H1 (cell line): ENCODE data around the gene TRMT10B. TPM values are rescaled to one million over a fixed set of nuclear protein-coding genes. Genes with fewer than 3 reads are reported as not detected.
"Not testable (repeated sequence)": the region's sequence is repeated elsewhere in the genome, so short reads cannot be mapped to it uniquely, and the experiment has no call there.

ENCODE experiments used
- CTCF ChIA-PET: fragments of 300-600 bp; sonication (Branson Sonifier 250); formaldehyde crosslinking; loops from one replicate; lab custom pipeline; 2021; ENCODE audit not compliant: partially characterized antibody; lab: Charles Lee
- POLR2A ChIA-PET: fragments of 300-600 bp; sonication (Branson Sonifier 250); formaldehyde crosslinking; loops from one replicate; lab custom pipeline; 2021; ENCODE audit warnings: inconsistent platforms; ENCODE audit not compliant: partially characterized antibody; lab: Charles Lee
- DNase-seq, 2 experiments: peaks; one replicate each; pipeline versions ENCODE4 v3.0.0 to v3.0.0-alpha.2; 2010 to 2022; ENCODE audit warnings: low spot score in 2 of 2, low read depth in 1 of 2, mixed read lengths in 1 of 2
- FAIRE-seq: peaks from 2 replicates; lab custom pipeline; 2011; peaks lifted over from hg19 to GRCh38; lab: Jason Lieb, UNC
- H2AFZ ChIP-seq: 2 replicates; pipeline ENCODE4 v1.8.1; 2012; ENCODE audit warnings: low read length, inconsistent platforms
- H2AK5ac ChIP-seq: 2 replicates; pipeline ENCODE4 v1.6.1; 2013; ENCODE audit warnings: low read depth, low read length
- H2BK120ac ChIP-seq: replicated peaks from 2 replicates; pipeline ENCODE3; 2013; ENCODE audit warnings: low read depth, low read length, inconsistent platforms
- H2BK12ac ChIP-seq: 2 replicates; pipeline ENCODE4 v1.6.1; 2013; ENCODE audit warnings: low read depth, low read length
- H2BK15ac ChIP-seq: 2 replicates; pipeline ENCODE4 v1.6.1; 2013; ENCODE audit warnings: low read length
- H2BK20ac ChIP-seq: 2 replicates; pipeline ENCODE4 v1.6.1; 2013; ENCODE audit warnings: low read length
- H2BK5ac ChIP-seq: 2 replicates; pipeline ENCODE4 v1.6.1; 2013; ENCODE audit warnings: low read depth, low read length
- H3K14ac ChIP-seq: 2 replicates; pipeline ENCODE4 v1.6.1; 2013; ENCODE audit warnings: inconsistent platforms; ENCODE audit not compliant: insufficient read length
- H3K18ac ChIP-seq: 2 replicates; pipeline ENCODE4 v1.6.1; 2013; ENCODE audit warnings: low read length; ENCODE audit errors: extremely low read depth
- H3K23ac ChIP-seq: 2 replicates; pipeline ENCODE4 v1.6.1; 2013; ENCODE audit warnings: inconsistent platforms; ENCODE audit not compliant: insufficient read length
- H3K23me2 ChIP-seq: 2 replicates; pipeline ENCODE4 v1.6.1; 2013; ENCODE audit warnings: low read depth, low read length
- H3K27ac ChIP-seq: 2 replicates; pipeline ENCODE4 v1.6.1; 2011; ENCODE audit warnings: low read depth, low read length, inconsistent platforms
- H3K27me3 ChIP-seq, 4 experiments: replicated peaks in 1 of 4; 1 replicate in 1 of 4; 2 replicates in 3 of 4; pipeline versions ENCODE4 v1.6.1 to v1.8.1; 2011 to 2013; ENCODE audit warnings: low read length in 3 of 4, mild to moderate bottlenecking in 3 of 4, inconsistent platforms in 2 of 4, mixed read lengths in 2 of 4, moderate library complexity in 1 of 4; ENCODE audit not compliant: control insufficient read depth in 3 of 4, insufficient read depth in 3 of 4; ENCODE audit errors: extremely low read depth in 1 of 4
- H3K36me3 ChIP-seq, 4 experiments: 2 replicates each; pipeline versions ENCODE4 v1.6.1 to v1.8.1; 2011 to 2013; ENCODE audit warnings: mild to moderate bottlenecking in 4 of 4, low read length in 3 of 4, moderate library complexity in 2 of 4, control low read depth in 1 of 4, inconsistent platforms in 1 of 4; ENCODE audit not compliant: insufficient read depth in 4 of 4, control insufficient read depth in 2 of 4
- H3K4ac ChIP-seq: replicated peaks from 2 replicates; pipeline ENCODE3; 2013; ENCODE audit warnings: low read length, low read depth, mixed read lengths, inconsistent platforms; ENCODE audit not compliant: insufficient read length
- H3K4me1 ChIP-seq, 4 experiments: replicated peaks in 1 of 4; 1 replicate in 1 of 4; 2 replicates in 3 of 4; pipeline versions ENCODE4 v1.6.1 to v1.8.1; 2011 to 2013; ENCODE audit warnings: low read length in 3 of 4, inconsistent platforms in 2 of 4, mixed read lengths in 1 of 4; ENCODE audit not compliant: insufficient read depth in 4 of 4, control insufficient read depth in 3 of 4
- H3K4me2 ChIP-seq, 2 experiments: 2 replicates each; pipeline versions ENCODE4 v1.6.1 to v1.8.1; 2011 to 2013; ENCODE audit warnings: low read depth in 2 of 2, low read length in 2 of 2, control low read depth in 1 of 2, inconsistent platforms in 1 of 2, mild to moderate bottlenecking in 1 of 2; ENCODE audit not compliant: insufficient read depth in 1 of 2
- H3K4me3 ChIP-seq, 4 experiments: fragments of 200-600, 300-600 bp in 1 of 4; sonication (generic), shearing (Covaris generic), sonication (Bioruptor Twin) in 1 of 4; 2 replicates each; pipeline versions ENCODE4 v1.5.1 to v1.8.1; 2011 to 2016; ENCODE audit warnings: low read length in 4 of 4, low read depth in 3 of 4, control low read depth in 2 of 4, inconsistent platforms in 2 of 4, mild to moderate bottlenecking in 2 of 4, mixed read lengths in 1 of 4, moderate library complexity in 1 of 4; ENCODE audit not compliant: insufficient read depth in 2 of 4; ENCODE audit errors: extremely low read depth in 1 of 4
- H3K56ac ChIP-seq: replicated peaks from 2 replicates; pipeline ENCODE3; 2013; ENCODE audit warnings: low read depth, mild to moderate bottlenecking, mixed read lengths, low read length, inconsistent platforms; ENCODE audit not compliant: insufficient read length
- H3K79me1 ChIP-seq: 2 replicates; pipeline ENCODE4 v1.6.1; 2013; ENCODE audit warnings: low read depth, low read length, control low read depth
- H3K79me2 ChIP-seq, 2 experiments: 2 replicates each; pipeline versions ENCODE4 v1.6.1 to v1.8.1; 2012 to 2013; ENCODE audit warnings: low read length in 2 of 2, mild to moderate bottlenecking in 2 of 2, inconsistent platforms in 1 of 2; ENCODE audit not compliant: insufficient read depth in 2 of 2, control insufficient read depth in 1 of 2
- H3K9ac ChIP-seq, 4 experiments: replicated peaks in 1 of 4; 1 replicate in 1 of 4; 2 replicates in 3 of 4; pipeline versions ENCODE4 v1.6.1 to v1.8.1; 2011 to 2013; ENCODE audit warnings: low read depth in 3 of 4, low read length in 3 of 4, control low read depth in 2 of 4, mild to moderate bottlenecking in 2 of 4, moderate library complexity in 2 of 4, inconsistent platforms in 1 of 4; ENCODE audit errors: extremely low read depth in 1 of 4
- H3K9me3 ChIP-seq, 2 experiments: 2 replicates each; pipeline versions ENCODE4 v1.6.1 to v1.8.1; 2012 to 2013; ENCODE audit warnings: mild to moderate bottlenecking in 2 of 2, moderate library complexity in 2 of 2, control low read depth in 1 of 2, inconsistent platforms in 1 of 2, low read depth in 1 of 2, low read length in 1 of 2, mixed read lengths in 1 of 2; ENCODE audit not compliant: insufficient read depth in 2 of 2
- H4K20me1 ChIP-seq, 2 experiments: replicated peaks in 1 of 2; 2 replicates each; pipeline versions ENCODE3 to v1.8.1; 2011 to 2013; ENCODE audit warnings: inconsistent platforms in 2 of 2, low read length in 2 of 2, mild to moderate bottlenecking in 1 of 2; ENCODE audit not compliant: insufficient read depth in 2 of 2, control insufficient read depth in 1 of 2
- H4K5ac ChIP-seq: 2 replicates; pipeline ENCODE4 v1.6.1; 2013; ENCODE audit warnings: low read length, low read depth, mixed read lengths, inconsistent platforms; ENCODE audit not compliant: insufficient read length
- H4K8ac ChIP-seq: 2 replicates; pipeline ENCODE4 v1.8.0; 2013; ENCODE audit warnings: mild to moderate bottlenecking, moderate library complexity, low read length, inconsistent platforms; ENCODE audit not compliant: insufficient read depth; ENCODE audit errors: extremely low read depth
- H4K91ac ChIP-seq: replicated peaks from 2 replicates; pipeline ENCODE3; 2013; ENCODE audit warnings: low read length, mixed read lengths, inconsistent platforms; ENCODE audit not compliant: insufficient read length
- WGBS, 2 experiments: shearing (Covaris generic) in 1 of 2; methylation state at CpG; one replicate each; pipeline versions ENCODE4 v1.1.6 to v1.1.7; 2013 to 2015; ENCODE audit warnings: low lambda C conversion rate in 2 of 2, mixed read lengths in 2 of 2, inconsistent platforms in 1 of 2, low coverage in 1 of 2, missing lambda C conversion rate in 1 of 2; ENCODE audit not compliant: insufficient replicate concordance in 2 of 2, insufficient coverage in 1 of 2, insufficient read length in 1 of 2; ENCODE audit errors: extremely low coverage in 1 of 2, missing lambda C conversion rate in 1 of 2; 5-methylcytosine and 5-hydroxymethylcytosine counted together
- polyA plus RNA-seq, 7 experiments: library from polyadenylated mRNA; depleted of rRNA in 3 of 7; stranded (reverse) in 5 of 7; unstranded in 2 of 7; fragments of >200 nt in 5 of 7; fragments of 200-250 nt in 2 of 7; gene quantifications; 1 replicate in 5 of 7; 2 replicates in 1 of 7; 4 replicates in 1 of 7; pipeline versions ENCODE4 v1.2.1 to v1.2.3, GENCODE V29; 2011 to 2013; ENCODE audit warnings: missing spikeins in 2 of 7, mixed read lengths in 2 of 7
- total RNA-seq: library from RNA; stranded (reverse); fragmentation: NEBNext Ultra II Directional; extraction: Animal tissue kit (Norgen Biotek cat#: 25700); gene quantifications from 2 replicates; pipeline ENCODE4 v1.2.1, GENCODE V29; 2021

The TRMT10B gene
- total and polyA plus RNA-seq, 2 of the 8 experiments (the other 6 are each of a cell fraction or from before 2014, with no cell fraction given): 2.4 to 4.5 TPM

GRCh38 chr9:37752112-37752511 is 1.5 kb upstream of the TRMT10B start:
- H2BK120ac ChIP-seq, H3K9ac ChIP-seq, H2AK5ac ChIP-seq, H3K9me3 ChIP-seq, H3K4me2 ChIP-seq, H2AFZ ChIP-seq, H3K79me2 ChIP-seq, H3K56ac ChIP-seq, H2BK15ac ChIP-seq, H2BK5ac ChIP-seq, H3K4me1 ChIP-seq, H3K4me3 ChIP-seq, H3K4ac ChIP-seq, H4K8ac ChIP-seq, H3K14ac ChIP-seq, H3K27me3 ChIP-seq, H3K79me1 ChIP-seq, H4K91ac ChIP-seq, H4K20me1 ChIP-seq, H3K23me2 ChIP-seq, H2BK20ac ChIP-seq, H3K27ac ChIP-seq, H3K23ac ChIP-seq, FAIRE-seq, H2BK12ac ChIP-seq, DNase-seq, H4K5ac ChIP-seq, H3K18ac ChIP-seq, H3K36me3 ChIP-seq: not testable (repeated sequence)
- 78% methylated on average over 7 of the region's 13 CpGs; no CpG with 5 or more reads in 1 of the 2 experiments for WGBS, 2 experiments
- CTCF ChIA-PET: interaction anchor here (1.0 kb wide), 1 partner anchor 84 kb away, joined by 3 read pairs; no protein-coding TSS in a partner anchor
- POLR2A ChIA-PET: interaction anchor here (0.9 to 1.5 kb wide), 3 partner anchors 12 to 48 kb away, joined by 3 to 6 read pairs (median 3); partner anchors contain the start of genes DCAF10 and EXOSC3
